ENCODE data around the gene GTSE1. TPM values are rescaled to one million over a fixed set of nuclear protein-coding genes. Genes with fewer than 3 reads are reported as not detected.

Gene GTSE1
- total RNA-seq, 1 experiment from 2014 or later: 42.6 TPM

GRCh38 chr22:46349238-46349637 lies 52.6 kb downstream of the GTSE1 start:
- H3K27me3 ChIP-seq (ENCODE audit: insufficient read depth, low read length): no peaks in the 10 kb centered on the region
- no peak overlapping the region for H2AK5ac ChIP-seq (ENCODE audit: insufficient read length, low read length)
- H3K79me1 ChIP-seq (ENCODE audit: insufficient read depth, low read depth, low read length, poor library complexity, severe bottlenecking): no peaks in the 10 kb centered on the region
- H3K36me3 Mint-ChIP-seq (ENCODE audit: insufficient read depth in 1 of 3, low read depth in 3 of 3): peaks cover 32 to 95% (median 86%) of the 10 kb centered on the region in 3 experiments; a peak in 6 of 7 replicates
- H2BK5ac ChIP-seq (ENCODE audit: insufficient read length, low read length): no peak overlapping the region
- DNase-seq: no peak
- H2BK120ac ChIP-seq (ENCODE audit: low read depth, low read length, poor library complexity, severe bottlenecking): no peak overlapping the region
- no peak overlapping the region for H3K4me3 Mint-ChIP-seq
- H3K23me2 ChIP-seq (ENCODE audit: insufficient read length, low read depth, low read length, poor library complexity, severe bottlenecking): no peaks in the 10 kb centered on the region
- no peak overlapping the region for H3K4ac ChIP-seq (ENCODE audit: low read depth, low read length)
- H4K91ac ChIP-seq (ENCODE audit: insufficient read length, low read depth, low read length): no peak overlapping the region
- H3K27me3 Mint-ChIP-seq (ENCODE audit: low read depth): no peaks in the 10 kb centered on the region
- no peak overlapping the region for H3K9ac ChIP-seq (ENCODE audit: extremely low read depth, insufficient read length, low read length)
- no peaks in the 10 kb centered on the region for H3K4me1 Mint-ChIP-seq
- H2BK20ac ChIP-seq (ENCODE audit: low read depth, low read length, poor library complexity, severe bottlenecking): no peak overlapping the region
- H3K9me3 ChIP-seq (ENCODE audit: control insufficient read depth, low read depth, low read length): no peaks in the 10 kb centered on the region
- no peak overlapping the region for H3K18ac ChIP-seq (ENCODE audit: insufficient read length, low read depth, low read length)
- H3K27ac Mint-ChIP-seq: no peak overlapping the region
- H3K56ac ChIP-seq (ENCODE audit: insufficient read length, low read depth, low read length): no peak overlapping the region
- H3K14ac ChIP-seq (ENCODE audit: insufficient read depth, low read length): no peak overlapping the region
- no peak overlapping the region for H3T11ph ChIP-seq (ENCODE audit: low read length)
- H3K79me2 ChIP-seq (ENCODE audit: insufficient read depth, low read length): 0 out of 2 replicates have a peak, but pooled peaks cover 2% of the 10 kb centered on the region
- H2BK15ac ChIP-seq (ENCODE audit: low read depth, low read length): no peak overlapping the region
- no peak overlapping the region for H4K5ac ChIP-seq (ENCODE audit: insufficient read length, low read depth, low read length)
- no peak overlapping the region for H3K23ac ChIP-seq (ENCODE audit: insufficient read length, low read depth, low read length)
- H3K4me1 ChIP-seq (ENCODE audit: insufficient read depth, low read length): no peaks in the 10 kb centered on the region
- no peak overlapping the region for H4K8ac ChIP-seq (replicated peaks; ENCODE audit: insufficient read length, low read depth, low read length)
- no peak overlapping the region for H2BK12ac ChIP-seq (ENCODE audit: insufficient read length, low read depth, low read length)
- H2AFZ ChIP-seq (ENCODE audit: low read length): no peak overlapping the region
- H3K27ac ChIP-seq (ENCODE audit: insufficient read length, low read depth, low read length): no peak overlapping the region
- TF ChIP-seq CTCF (conservative IDR thresholded peaks at IDR 0.05): no peak
- no peak overlapping the region for H3K4me2 ChIP-seq (ENCODE audit: insufficient read depth, insufficient read length, low read length)
- no peaks in the 10 kb centered on the region for H3K9me3 Mint-ChIP-seq
- peaks cover 5% of the 10 kb centered on the region for H4K20me1 ChIP-seq (ENCODE audit: control insufficient read depth, insufficient read depth, insufficient read length)
- whole genome bisulfite sequencing (ENCODE audit: extremely low coverage, insufficient read length, low lambda C conversion rate): no CpG with 5 or more reads among the region's 18 CpGs

Data from H9 (cell line).